GM21723 (cell line): ENCODE results near the gene PLEKHB2.
"Not testable (repeated sequence)": the region's sequence is repeated elsewhere in the genome, so short reads cannot be mapped to it uniquely, and the experiment has no call there.

ENCODE experiments used
- ATAC-seq: cut with Tn5 transposase; IDR thresholded peaks from one replicate; pipeline ENCODE4 v1.9.1; 2021; ENCODE audit warnings: mild to moderate bottlenecking, moderate library complexity; ENCODE audit not compliant: unreplicated experiment

The PLEKHB2 gene

DNA sequence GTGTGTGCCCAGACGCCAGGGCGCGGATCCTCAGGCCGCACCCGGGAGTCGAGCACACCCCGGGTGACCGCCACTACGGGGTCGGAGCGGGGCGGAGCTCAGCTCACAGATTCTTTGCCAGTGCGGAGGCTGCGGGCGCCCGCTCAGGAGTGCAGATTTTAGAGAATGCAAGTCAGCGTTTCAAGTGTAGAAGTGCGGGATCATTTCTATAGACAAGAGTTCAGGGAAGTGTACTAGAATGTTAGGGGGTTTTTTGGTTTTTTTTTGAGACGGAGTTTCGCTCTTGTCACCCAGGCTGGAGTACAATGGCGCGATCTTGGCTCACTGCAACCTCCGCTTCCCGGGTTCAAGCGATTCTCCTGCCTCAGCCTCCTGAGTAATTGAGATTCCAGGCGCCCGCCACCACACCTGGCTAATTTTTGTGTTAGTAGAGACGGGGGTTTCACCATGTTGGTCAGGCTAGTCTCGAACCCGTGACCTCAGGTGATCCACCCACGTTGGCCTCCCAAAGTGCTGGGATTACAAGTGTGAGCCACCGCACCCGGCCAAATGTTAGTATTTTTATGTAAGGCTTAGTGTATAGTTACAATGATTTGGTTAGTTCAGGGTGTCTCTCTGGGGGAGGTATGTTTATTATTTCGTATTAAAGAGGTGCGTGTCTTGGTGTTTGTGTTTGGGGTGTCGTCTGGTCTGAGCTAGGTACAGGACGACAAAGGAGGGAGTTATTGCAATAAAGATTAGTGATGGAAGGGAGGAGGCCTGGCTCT lies 11.3 kb upstream of the PLEKHB2 start:
- peak; percentile 79 for ATAC-seq

DNA sequence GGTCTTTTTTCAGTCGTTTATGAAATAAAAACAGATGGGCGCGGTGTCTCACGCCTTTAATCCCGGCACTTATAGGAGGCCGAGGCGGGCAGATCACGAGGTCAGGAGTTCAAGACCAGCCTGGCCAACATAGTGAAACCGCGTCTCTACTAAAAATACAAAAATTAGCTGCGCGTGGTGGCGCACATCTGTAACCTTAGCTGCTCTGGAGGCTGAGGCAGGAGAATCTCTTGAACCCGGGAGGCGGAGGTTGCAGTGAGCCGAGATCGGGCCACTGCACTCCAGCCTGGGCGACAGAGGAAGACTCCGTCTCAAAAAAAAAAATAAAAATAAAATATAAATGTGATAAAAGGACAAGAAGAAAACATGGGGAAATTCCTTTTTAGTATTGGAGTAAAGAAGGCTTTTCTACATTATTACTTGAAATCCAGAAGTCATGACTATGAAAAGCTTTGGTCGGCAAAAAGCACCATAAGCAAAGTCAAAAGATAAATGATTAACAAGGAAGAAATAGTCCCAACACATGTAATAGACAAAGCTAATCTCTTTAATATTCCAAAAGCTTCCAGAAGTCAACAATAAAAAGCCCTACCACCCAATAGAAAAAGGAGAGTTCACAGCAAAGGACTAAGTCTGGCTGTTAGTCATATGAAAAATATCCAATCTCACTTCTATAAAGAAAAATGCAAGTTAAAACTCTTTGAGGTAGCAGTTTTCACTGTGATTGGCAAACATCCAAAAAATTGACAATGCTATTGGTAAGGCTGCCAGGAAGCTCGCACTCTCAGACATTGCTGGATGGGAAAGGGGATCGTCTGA lies 10.5 kb upstream of the PLEKHB2 start:
- no peak for ATAC-seq

DNA sequence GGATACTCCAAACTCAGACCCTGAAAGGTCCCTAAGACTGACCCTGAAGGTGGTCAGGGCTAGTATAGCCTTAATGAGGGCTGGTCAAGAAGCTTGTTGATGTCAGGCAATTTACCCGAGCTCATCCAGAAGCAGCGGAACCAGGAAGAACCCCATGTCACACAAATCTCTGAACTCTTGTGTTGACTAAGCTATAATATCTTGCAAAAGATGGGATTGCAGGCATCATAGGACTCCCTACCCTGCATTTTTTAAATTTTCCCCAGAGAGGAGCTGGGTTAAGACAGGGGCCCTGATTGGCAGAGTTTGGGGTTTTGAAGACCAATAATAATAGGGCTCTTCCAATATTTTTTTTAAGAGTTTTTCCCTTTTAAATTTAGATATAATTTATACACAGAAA lies 2.0 kb upstream of the PLEKHB2 start:
- ATAC-seq: no peak

DNA sequence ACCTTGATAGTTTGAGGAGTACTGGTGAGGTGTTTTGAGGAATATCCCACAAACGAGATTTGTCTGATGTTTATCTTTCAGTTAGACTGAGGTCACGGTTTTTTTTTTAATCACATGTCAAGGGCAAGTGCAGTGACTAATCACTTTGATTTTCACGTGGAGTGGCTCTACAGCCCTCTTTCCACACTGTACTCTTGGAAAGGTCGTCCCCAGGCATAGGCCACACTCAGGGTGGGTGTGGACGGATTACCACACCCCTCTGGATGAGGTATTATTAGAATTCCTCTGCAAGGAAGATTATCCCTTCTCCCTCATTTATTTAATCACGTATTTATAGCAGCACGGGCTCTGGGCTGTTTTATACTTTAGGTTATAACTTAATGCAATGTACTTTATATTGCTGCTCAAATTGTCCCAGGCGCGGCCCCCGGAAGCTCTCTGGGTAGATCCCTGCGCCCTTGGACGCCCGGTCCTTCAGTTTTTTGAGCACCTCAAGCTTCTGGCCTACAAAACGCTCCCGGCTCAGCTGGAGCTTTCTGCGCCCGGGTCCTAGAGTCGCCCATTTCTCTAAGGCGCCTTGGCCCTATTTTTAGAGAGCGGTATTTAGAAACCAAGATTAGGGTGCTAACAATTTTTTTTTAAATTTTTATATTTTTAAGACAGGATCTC lies 515 bp upstream of the PLEKHB2 start:
- peak; percentile 76 for ATAC-seq

DNA sequence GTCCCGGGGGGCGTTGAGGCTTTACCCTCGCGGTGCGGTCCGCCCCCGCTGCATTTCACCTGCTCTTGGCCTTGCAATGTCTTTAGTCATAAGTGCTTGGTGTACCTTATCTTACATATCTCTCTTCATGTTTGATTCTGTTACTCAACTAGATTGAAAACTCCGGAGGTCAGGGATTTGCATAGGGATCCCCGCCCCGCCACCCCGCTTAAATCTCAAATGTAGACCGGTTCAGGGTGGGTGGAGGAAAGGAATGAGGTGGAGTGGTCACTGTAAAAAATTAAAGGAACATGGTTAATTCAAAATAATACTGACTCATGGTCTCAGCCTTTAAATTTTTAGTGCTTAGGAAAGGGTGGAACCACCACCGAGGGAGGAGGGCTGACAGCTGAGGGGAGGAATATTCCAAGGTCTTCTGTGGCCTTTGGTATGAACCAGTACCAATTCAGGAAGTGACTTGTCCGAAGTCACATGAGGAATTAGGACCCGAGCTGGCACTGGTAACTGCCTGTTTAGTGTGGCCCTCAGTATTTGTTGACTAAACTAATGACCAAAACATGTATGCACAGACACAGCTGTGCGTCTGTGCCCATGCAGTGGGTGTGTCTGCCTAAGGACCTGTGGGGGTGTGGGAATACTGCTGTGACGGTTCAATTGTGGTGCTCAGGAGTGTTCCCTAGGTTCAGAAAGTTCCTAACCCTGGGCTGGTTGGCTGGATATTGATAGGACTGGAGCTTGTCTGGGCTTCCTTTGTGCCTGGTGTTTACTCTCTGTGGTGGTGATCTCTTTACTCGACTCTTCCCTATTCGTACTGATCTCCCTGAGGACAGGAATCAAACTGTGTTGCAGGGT lies 1.0 kb downstream of the PLEKHB2 start:
- peak; percentile 46 for ATAC-seq

DNA sequence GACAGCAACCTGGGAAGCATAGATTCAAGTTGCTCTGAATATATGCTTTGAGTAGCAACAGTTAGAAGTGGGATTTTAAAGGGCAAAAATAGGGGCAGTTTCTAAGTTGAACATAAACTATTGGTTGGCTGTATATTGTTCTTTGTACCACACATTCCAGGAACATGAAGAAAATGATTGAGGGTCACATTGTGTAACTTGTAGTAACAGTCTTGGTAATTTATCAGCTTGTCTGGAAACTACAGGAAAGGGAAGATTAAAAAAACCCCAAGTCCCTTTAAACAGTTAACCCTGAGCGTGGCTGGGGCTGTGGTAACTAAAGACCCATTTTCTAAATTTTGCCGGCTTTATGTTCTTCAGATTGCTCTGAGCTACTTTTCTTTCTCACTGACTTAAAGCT lies 7.4 kb downstream of the PLEKHB2 start:
- no peak for ATAC-seq

DNA sequence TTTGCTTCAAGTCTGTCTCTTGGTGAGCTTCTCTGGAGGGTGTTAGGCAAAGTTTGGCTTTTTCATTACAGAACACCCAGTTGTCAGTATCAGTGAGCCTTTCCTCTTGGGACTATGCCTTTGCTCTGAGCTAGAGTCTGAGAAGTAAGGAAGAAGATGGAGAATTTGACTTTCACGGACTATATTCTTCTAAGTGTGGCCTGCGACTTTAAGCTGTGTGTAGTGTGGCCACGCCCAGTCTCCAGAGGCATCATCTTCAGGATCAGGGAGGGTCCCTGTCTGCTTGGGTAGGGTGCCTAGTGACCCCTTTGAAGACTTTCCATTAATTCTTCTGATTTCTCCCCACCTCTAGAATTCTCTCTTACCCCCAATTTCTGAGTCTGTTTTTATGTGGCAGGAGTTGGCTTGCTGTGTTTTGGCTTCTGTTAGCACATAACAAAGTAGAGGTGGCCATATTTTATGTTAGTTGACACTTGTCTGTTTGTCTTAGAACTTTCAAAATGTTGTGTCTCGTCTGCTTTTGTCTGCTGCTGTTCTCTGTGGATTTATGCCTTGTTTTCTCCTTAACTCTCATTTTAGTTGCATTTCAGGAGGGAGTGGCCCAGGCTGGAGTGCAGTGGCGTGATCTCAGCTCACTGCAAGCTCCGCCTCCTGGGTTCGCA lies 8.6 kb downstream of the PLEKHB2 start:
- no peak for ATAC-seq

DNA sequence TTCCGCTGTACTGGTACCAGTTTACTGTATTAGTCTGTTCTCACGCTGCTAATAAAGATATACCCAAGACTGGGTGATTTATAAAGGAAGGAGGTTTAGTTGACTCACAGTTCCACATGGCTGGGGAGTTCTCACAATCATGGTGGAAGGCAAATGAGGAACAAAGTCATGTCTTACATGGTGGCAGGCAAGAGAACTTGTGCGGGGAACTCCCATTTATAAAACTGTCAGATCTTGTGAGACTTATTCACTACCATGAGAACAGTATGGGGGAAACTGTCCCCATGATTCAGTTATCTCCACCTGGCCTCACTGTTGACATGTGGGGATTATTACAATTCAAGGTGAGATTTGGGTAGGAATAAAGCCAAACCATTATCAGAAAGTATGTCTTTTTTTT lies 9.8 kb downstream of the PLEKHB2 start:
- ATAC-seq: not testable (repeated sequence)

DNA sequence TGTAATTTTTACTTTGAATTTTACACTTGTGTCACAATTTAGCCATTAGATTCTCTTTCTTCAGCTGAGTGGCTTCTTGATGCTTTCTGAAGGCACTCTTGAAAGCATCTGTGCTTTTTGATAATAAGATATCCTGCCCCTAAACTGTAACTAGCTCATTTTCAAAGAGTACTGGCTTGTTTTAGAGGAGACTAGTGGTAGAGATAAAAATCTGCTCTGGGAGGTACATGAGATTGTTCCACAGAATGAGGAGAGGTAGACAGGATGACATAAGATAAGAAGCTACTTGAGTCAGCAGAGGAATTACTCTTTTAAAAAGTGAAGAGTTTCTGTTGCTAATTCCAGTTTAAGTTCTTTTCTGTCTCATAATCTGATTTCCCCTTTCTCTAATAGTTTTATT lies 10.6 kb downstream of the PLEKHB2 start:
- no peak for ATAC-seq

DNA sequence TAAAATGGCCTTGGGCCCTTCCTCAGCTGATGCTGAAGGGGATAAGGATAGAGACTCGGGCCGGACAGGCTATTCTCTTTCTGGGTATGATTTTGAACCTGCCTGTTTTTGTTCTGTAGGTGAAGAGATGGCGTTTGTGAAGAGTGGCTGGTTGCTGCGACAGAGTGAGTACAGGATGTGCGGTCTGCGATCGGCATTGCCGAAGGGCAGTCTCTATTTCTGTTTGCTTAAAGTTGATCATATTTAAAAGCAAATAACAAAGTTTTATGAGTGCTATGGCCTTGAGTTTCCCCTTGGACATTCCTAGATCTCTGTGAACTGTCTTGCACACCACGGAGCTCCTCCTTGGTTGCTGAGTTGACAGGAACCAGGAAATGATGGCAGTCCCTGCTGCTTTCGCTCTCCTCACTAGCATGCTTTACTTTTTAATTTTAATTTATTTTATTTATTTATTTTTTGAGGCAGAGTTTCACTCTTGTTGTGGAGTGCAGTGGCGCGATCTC lies 15.7 kb downstream of the PLEKHB2 start:
- ATAC-seq: no peak

DNA sequence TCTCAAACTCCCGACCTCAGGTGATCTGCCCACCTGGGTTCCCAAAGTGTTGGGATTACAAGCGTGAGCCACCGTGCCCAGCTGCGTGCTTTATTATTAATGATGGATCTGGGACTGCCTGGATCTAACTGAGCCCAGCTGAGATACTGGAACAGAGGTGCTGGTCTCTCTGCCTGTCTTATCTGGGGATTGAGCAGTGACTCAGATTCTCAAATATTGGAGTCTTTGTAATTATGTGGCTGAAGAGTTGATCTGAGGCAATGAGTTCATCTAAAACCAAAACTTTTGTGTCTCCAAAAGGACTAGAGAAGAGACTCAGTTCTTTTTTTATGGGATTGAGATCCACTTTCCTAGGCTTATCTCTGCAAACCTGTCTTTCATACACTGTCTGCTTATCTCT lies 16.3 kb downstream of the PLEKHB2 start:
- no peak for ATAC-seq

DNA sequence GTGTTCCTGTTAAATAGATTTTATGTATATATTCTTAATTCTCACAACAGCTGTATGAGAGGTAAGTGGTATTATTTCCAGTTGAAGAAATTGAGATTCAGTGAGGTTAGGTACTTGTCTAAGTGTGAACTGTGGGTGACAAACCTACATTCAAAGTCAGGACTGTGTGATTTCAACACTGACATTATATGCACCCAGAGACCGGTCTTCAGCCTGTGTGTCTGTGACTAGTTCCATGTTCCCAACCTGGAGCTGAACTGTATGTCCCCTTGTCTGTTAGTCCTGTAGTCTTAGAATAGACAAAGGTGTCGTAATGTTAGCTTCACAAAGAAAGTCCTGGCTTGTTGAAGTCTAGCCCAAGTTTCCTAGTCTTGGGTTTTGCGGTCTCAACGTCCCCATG lies 17.4 kb downstream of the PLEKHB2 start:
- ATAC-seq: no peak

DNA sequence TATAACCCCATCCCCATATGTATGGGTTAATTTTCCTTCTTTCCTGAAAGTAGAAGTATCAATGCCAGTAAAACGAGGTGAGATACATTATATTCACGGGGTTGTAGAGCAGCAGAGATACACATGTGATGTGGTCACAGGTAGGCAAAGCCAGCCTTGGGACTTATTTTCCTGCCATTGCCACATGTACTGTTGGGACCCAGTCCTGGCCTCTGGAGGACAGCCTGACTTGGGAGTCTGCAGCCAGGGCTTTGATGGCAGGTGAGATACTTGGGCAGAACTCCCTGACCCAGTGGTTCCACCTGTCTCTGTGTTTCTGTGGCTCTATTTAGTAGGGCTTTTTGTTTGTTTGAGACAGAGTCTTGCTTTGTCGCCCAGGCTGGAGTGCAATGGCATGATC lies 18.1 kb downstream of the PLEKHB2 start:
- ATAC-seq: no peak

DNA sequence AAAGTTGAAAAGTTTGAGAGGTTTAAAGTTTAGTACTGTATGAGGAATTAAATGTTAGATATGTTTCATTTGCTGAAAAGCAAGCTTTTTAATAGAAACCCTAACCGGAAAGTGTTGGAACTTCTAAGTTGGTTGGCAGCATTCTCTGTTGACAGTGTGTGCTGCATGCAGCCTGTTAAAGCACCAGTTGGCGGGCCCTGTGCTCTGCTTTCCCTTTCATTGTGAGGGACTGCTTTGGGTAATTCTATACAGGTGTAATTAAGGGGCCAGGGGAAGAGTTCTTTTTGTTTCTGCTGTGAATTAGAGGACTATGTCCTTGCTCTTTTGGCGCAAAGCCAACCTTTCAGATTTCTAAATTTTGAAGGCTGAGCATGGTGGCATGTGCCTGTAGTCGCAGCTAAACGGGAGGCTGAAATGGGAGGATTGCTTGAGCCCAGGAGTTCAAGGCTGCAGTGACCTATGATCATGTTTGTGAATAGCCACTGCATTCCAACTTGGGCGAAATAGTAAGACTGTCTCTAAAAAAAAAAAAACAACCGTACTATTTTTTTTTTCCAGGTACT lies 20.1 kb downstream of the PLEKHB2 start:
- no peak for ATAC-seq

DNA sequence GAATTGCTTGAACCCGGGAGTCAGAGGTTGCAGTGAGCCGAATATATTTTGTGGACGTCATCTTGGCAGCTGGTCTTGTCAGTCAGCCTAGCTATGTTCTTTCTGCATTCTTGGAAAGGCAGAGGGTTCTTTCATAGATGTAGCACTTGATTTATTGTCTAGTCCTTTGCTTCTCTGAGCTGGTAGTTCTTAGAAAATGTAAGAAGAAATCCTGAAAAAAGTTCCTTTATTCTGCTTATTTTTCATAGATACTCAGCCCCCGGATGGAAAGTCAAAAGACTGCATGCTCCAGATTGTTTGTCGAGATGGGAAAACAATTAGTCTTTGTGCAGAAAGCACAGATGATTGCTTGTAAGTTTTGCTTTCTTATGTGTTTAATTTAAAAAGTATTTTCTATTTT lies 21.3 kb downstream of the PLEKHB2 start:
- ATAC-seq: no peak

DNA sequence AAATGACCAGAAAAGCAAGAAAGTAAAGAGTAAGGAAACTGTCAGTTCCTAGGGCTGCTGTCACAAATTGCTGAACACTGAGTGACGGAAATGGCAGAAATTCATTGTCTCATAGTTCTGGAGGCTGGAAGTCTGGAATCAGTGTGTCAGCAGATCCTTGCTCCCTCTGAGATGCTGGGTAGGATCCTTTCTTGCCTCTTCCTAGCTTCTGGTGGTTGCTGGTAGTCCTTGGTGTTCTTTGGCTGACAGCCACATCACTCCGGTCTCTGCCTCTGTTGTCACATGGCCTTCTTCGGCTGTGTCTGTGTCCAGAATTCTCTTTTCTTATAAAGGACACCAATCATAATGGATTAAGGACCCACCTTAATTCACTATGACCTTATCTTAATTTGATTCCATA lies 21.9 kb downstream of the PLEKHB2 start:
- ATAC-seq: no peak

DNA sequence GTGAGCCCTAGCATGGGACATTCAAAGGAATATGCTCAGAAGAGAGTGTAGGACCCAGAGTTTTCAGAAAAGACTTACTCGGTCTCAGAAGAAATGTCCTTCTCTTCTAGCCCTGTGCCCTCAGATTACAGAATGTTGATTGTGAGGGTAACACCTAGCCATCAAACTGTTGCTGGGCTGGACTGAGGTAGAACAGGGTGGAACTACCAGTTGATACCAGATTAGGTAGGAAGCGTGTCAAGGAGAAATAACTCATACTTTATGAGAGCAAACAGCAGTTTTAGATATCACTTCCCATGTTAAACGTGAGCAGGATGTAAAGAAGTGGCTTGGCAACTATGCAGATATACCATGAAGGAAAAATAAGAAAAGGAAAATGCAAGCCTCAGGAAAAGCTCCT lies 22.8 kb downstream of the PLEKHB2 start:
- no peak for ATAC-seq

DNA sequence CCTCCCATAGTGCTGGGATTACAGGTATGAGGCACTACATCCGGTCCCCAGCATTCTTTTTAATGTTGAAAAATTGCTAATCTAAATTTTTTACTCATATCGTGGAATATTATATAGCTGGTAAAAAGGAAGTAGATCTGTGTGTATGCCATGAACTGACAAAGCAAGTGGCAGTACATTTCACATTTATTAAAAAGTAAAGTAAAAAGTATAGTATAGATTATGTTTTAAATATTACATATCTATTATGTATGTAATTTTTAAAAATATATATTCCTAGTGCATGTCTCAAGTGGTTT lies 25.1 kb downstream of the PLEKHB2 start:
- no peak for ATAC-seq

DNA sequence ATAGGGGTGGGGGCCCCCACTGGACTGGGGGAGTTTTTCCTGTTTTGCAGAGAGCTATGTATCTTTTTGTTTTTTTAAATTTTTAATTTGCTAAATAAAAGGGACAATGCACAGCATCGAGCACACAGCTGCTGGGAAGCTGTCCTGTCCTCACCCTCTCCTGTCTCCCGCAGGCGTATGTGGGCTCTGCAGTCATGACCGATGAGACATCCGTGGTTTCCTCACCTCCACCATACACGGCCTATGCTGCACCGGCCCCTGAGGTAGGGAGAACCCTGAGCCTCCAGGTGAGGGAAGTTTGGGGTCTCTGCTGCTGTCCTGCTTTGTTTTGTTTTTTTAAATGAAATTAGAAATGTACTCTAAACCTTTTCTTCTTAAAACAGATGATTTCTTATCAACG lies 27.6 kb downstream of the PLEKHB2 start:
- ATAC-seq: no peak

DNA sequence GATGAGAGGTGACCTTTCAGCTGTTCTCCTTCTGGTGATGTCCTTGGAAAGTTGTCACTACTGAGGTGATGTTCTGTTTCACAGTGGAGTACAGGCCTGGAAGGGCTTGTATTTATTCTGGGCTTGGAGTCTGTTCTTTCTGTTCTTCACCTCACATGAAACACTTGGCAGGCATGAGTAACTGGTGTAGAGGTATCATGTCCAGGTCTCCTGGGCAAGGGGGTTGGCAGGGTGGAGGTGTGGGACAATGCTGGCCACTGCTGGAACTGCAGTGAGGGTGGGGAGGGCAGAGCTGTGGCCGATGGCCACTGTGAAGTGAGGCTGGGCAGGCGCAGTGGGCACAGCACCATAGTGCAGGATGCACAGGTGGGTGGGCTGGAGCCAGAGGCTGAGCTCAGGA lies 35.4 kb downstream of the PLEKHB2 start:
- no peak for ATAC-seq
